Measurements from ENCODE around the gene AGAP5. TPM values are rescaled to one million over a fixed set of nuclear protein-coding genes. Genes with fewer than 3 reads are reported as not detected.

AGAP5 gene
- total and polyA plus RNA-seq, 10 of the 15 experiments (the other 5 are each of a cell fraction or from before 2014, with no cell fraction given): 0.68 to 8.5 (median 6.7) TPM; not detected in 1

DNA sequence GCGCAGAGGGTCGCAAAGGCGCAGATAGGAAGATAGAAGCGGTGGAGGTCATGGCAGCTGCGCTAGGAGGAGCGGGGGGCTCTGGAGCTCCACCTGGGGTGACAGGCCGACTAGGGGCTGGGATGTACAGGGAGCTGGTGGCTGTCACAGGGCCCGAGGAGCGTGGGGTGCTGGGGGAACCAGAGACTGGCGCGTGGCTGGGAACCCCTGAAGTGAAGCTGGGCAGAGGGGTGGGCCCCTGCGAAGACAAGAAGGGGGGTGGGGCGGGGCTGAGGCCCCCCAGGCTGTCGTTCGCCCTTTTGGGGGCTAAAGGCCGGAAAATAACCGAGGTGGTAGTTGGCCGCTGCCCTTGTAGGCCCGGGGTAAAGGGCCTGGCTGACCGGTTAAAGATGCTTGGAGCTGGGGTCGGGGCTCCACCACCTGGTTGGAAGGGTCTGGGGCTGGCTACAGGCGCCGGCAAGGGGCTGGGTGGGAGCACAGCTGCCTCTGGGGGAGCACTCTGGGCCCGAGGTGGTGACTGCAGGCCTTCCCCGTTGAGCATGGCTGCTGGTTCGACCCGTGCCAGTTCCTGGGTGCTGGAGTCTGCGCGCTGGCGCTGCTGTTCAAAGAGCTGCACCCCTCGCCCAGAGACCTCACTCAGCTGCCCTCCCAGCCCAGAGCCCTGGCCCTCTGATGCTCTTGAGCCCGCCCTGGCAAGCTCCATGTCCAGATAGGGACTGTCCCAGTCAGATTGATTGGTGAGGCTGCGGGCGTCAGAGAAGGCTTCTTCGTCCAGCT lies 49.8 kb downstream of the AGAP5 start:
- DNase-seq (ENCODE audit: low read depth, low spot score) (no peak), ATAC-seq (no peak), FAIRE-seq (no peak)
- Histone ChIP-seq H3K4me2 (ENCODE audit: control insufficient read depth, insufficient read depth) (peak overlapping the region; percentile 59; the same call in 1 of the 2 replicates), H3K79me2 (ENCODE audit: control insufficient read depth, insufficient read depth, low read length) (no peaks in the 10 kb centered on the region), H3K36me3 (ENCODE audit: control insufficient read depth in 2 of 2, insufficient read depth in 2 of 2, low read length in 1 of 2) (no peaks in the 10 kb centered on the region), H4K20me1 (ENCODE audit: control insufficient read depth, insufficient read depth) (no peaks in the 10 kb centered on the region), H3K27ac (ENCODE audit: control insufficient read depth, insufficient read depth) (no peak overlapping the region), H2AFZ (ENCODE audit: control insufficient read depth, low read depth, low read length) (peak overlapping the region; percentile 2; the same call in 1 of the 2 replicates), H3K9ac (ENCODE audit: control insufficient read depth, insufficient read depth, low read length) (peak overlapping the region; percentile 11; the same call in 1 of the 2 replicates), H3K4me3 (no peak overlapping the region; the same call in 1 of the 2 replicates), H3K27me3 (replicated peaks in 1 of 2; ENCODE audit: control insufficient read depth in 2 of 2, insufficient read depth in 2 of 2, low read length in 1 of 2) (no peaks in the 10 kb centered on the region), H3K9me3 (replicated peaks; ENCODE audit: control insufficient read depth, insufficient read depth, low read length) (no peaks in the 10 kb centered on the region), H3K4me1 (ENCODE audit: control insufficient read depth, insufficient read depth, low read length) (peaks cover 34% of the 10 kb centered on the region)
- WGBS (ENCODE audit: insufficient coverage, insufficient replicate concordance, low lambda C conversion rate, missing lambda C conversion rate): 54% methylated on average over 33 of the region's 35 CpGs
- POLR2A ChIA-PET: interaction anchor here (0.5 kb wide), 1 partner anchor 9 kb away, joined by 4 read pairs; no protein-coding TSS in a partner anchor
- RAD21 ChIA-PET (ENCODE audit: unreplicated experiment): interaction anchor here (0.7 kb wide), 1 partner anchor 56 kb away, joined by 3 read pairs; no protein-coding TSS in a partner anchor
- in situ Hi-C loops (cut with MboI) (no loop called here), intact Hi-C loops (cut with micrococcal nuclease; ENCODE audit: unreplicated experiment) (no loop called here)
- CTCF ChIA-PET: interaction anchor here (1.0 to 1.7 kb wide), 4 partner anchors 15 to 118 kb away, joined by 3 to 7 read pairs (median 3); no protein-coding TSS in a partner anchor
- BruUV-seq (replicated peaks): no TSS peak
- SMC1A ChIA-PET (ENCODE audit: uncharacterized antibody, unreplicated experiment): interaction anchor here (0.5 to 4.8 kb wide), 3 partner anchors 21 to 150 kb away, joined by 3 to 23 read pairs (median 3); no protein-coding TSS in a partner anchor
- TF ChIP-seq, protein P1, sequence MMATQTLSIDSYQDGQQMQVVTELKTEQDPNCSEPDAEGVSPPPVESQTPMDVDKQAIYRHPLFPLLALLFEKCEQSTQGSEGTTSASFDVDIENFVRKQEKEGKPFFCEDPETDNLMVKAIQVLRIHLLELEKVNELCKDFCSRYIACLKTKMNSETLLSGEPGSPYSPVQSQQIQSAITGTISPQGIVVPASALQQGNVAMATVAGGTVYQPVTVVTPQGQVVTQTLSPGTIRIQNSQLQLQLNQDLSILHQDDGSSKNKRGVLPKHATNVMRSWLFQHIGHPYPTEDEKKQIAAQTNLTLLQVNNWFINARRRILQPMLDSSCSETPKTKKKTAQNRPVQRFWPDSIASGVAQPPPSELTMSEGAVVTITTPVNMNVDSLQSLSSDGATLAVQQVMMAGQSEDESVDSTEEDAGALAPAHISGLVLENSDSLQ (IDR thresholded peaks at IDR 0.05): no peak
- TF ChIP-seq SMAD5 (IDR thresholded peaks at IDR 0.05; ENCODE audit: low read depth) (no peak), MTA3 (IDR thresholded peaks at IDR 0.05; ENCODE audit: borderline replicate concordance, low read length) (no peak), CUX1 (IDR thresholded peaks at IDR 0.05; ENCODE audit: insufficient replicate concordance, low read depth, low read length) (no peak), FOS (IDR thresholded peaks at IDR 0.05; ENCODE audit: borderline replicate concordance, extremely low read depth, insufficient read length) (no peak), ZNF274 (IDR thresholded peaks at IDR 0.05; ENCODE audit: insufficient read depth, insufficient read length) (no peak), JUNB (IDR thresholded peaks at IDR 0.05) (no peak), USF2 (IDR thresholded peaks at IDR 0.05; ENCODE audit: borderline replicate concordance, low read depth, low read length) (no peak), TARDBP (IDR thresholded peaks at IDR 0.05; ENCODE audit: borderline replicate concordance) (no peak), MEF2A (IDR thresholded peaks at IDR 0.05; ENCODE audit: insufficient read depth, low read depth, low read length) (no peak), POLR2AphosphoS2 (IDR thresholded peaks at IDR 0.05; ENCODE audit: low read depth, low read length) (no peak), GATAD2B (conservative IDR thresholded peaks at IDR 0.05; ENCODE audit: low read depth) (no peak), SMAD1 (IDR thresholded peaks at IDR 0.05; ENCODE audit: low read depth, partially characterized antibody) (no peak), ASH2L (IDR thresholded peaks at IDR 0.05; ENCODE audit: borderline replicate concordance, low read depth) (no peak), IKZF2 (IDR thresholded peaks at IDR 0.05) (no peak), NFYB (IDR thresholded peaks at IDR 0.05; ENCODE audit: insufficient read depth, low read depth, low read length) (no peak), MYB (IDR thresholded peaks at IDR 0.05; ENCODE audit: borderline replicate concordance, low read depth, low read length) (no peak)
